Stimulated activated CD8-positive, alpha-beta memory T cell treated with anti-CD3 and anti-CD28 coated beads, Interleukin-12 subunit alpha, Interleukin-12 subunit beta, amount 100 ng/mL, for 24 hours (primary cell): ENCODE results near the gene DLGAP4.
"Not testable (repeated sequence)": the region's sequence is repeated elsewhere in the genome, so short reads cannot be mapped to it uniquely, and the experiment has no call there.

Experiments used
- DNase-seq: peaks from one replicate; pipeline ENCODE4 v3.0.0-alpha.2; 2020; ENCODE audit errors: extremely low read depth

The DLGAP4 gene

DNA sequence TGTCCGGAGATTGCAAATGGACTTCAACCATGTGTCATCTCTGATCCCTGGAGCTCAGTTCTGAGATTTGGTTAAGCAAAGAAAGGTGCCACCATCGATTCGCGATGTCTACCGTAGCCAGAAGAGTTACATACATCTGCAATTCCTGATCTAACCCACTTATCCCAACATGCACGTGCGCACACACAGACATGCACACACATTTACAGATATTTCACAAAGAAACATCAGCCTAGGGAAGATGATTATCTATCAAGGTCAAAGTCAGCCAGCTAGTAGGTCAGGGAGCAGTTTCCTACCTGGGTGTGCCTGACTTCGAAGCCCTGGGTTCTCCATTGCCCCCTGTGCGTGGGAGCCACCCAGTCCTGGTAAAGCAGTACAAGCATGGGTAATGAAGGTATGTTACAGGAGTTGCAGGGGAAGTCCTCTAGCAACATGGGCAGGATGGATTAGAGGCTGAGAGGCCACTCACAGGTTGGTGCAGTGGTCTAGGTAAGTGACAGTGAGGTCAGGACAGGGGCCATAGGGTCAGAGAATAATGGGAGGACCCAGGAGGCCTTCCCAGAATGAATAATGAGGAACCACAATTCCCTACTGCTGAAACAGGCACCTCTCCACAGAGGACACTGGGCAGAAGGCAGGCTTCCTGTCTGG, 150.0 kb downstream of the DLGAP4 start:
- no peak for DNase-seq

DNA sequence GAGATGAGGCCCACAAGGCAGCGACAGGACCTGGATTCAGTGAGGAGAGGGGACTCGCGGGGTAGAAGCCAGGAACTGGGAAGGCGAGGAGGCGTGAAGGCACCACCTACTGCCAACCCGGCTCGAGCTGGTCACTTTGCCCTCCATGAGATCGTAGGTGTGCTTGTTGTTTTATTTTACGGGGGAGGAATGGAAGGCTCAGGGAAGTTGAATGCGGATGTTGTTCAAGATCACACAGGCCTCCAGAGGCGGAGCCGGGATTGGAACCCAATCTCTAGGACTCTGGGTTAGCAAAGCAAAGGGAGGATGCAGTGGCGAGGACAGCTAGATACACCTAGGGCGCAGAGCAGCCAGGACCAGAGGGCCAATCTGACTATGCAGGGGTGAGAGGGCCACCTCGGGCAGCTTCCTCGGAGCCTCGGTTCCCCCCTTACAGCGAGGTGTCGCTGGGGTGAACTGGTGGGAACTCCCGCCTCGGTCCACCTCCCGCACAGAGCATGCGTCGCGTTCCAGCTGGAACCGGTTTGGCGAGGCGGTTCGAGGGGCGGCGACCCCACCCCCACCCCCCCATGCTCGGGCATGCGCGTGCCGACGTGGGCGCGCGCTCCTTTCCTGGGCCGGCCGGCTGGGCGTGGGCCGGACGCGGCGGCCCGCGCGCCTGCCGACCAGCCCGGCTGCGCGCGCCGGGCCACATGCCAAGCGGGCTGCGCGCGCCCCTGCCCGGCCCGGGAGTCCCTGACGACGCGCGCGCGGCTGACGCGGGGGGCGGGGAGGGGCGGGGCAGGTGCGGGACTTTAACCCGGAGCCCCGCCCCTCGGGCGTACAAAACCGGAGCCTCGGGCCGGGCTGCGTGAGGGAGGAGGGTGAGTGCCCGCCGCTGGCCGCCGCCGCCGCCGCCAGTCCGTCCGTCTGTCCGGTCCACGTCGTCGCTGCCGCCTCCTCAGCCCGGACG, 154.8 kb downstream of the DLGAP4 start:
- peak; percentile 80 for DNase-seq

DNA sequence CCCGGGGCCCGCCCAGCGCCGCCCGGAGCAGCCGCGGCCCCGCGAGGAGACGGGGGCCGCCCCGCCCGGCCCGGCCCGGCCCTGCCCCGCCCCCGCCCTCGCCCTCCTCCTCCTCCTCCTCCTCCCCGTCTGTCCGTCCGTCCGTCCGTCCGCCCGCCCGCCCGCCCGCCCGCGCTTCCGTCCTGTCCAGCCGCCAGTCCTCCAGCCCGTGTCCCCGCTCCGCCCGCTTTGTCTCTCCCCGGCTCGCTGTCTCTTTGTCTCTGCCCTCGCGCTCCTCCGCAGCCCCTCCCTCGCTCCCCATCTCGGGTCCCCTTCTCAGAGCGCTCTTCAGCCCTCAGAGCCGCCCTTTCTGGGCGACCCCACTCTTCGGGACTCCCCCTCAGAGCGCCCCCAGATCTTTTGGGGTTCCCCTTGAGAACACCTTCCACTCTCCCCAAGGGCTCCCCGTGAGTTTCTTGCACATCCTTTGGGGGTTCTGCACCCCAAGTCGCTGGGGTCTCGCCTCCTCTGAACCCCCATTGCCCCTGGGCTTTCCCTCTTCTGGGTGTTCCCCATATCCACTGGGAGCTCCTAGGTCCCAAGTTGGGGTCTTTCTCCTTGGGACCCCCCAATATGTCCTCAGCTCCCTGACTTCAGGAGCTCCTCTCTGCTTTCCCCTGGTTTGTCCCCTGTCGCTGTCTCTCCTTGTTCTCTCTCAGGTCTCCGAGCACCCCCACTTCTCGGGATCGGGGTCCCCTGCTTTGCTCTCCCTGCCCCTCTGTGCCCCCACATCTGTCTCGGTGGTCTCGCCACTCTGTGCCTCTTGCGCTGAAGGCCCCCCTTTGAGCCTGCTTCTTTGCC, 155.7 kb downstream of the DLGAP4 start:
- no peak for DNase-seq

DNA sequence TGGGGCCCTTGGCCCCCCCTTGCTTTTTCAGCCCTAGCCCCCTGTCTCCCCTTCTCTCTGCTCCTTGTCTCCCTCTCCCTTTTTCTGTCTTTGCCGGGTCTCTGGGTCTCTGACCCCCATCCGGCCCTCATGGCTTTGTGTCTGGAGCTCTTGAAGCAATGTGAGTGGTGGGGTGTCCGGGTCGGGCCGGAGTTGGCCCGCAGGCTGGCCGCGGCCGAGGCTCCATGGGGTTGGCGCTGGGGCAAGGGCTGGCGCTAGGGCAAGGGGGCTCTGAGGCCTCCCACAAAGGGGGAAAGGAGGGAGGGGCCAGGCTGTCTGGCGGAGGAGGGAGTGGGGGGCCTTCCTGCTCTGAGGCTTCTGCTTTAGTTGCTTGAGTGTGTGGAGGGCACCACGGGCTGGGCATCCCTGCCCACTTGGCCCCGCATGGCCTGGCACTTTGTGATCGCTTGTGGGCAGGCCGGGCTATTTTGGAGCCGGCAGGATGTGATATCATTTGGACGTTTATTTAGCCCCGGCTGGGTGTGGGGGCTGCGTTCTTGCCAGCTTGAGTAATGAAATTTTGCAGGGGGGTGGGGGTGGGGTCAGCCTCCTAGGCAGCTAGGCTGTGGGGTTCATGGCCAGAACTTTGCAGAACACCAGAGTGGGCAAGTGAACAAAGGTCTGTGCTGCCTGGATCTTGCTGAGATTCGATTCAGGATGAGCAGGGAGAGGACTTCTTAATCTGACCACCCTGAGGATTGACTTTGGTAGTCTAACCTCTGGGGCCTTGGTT, 156.5 kb downstream of the DLGAP4 start:
- no peak for DNase-seq

DNA sequence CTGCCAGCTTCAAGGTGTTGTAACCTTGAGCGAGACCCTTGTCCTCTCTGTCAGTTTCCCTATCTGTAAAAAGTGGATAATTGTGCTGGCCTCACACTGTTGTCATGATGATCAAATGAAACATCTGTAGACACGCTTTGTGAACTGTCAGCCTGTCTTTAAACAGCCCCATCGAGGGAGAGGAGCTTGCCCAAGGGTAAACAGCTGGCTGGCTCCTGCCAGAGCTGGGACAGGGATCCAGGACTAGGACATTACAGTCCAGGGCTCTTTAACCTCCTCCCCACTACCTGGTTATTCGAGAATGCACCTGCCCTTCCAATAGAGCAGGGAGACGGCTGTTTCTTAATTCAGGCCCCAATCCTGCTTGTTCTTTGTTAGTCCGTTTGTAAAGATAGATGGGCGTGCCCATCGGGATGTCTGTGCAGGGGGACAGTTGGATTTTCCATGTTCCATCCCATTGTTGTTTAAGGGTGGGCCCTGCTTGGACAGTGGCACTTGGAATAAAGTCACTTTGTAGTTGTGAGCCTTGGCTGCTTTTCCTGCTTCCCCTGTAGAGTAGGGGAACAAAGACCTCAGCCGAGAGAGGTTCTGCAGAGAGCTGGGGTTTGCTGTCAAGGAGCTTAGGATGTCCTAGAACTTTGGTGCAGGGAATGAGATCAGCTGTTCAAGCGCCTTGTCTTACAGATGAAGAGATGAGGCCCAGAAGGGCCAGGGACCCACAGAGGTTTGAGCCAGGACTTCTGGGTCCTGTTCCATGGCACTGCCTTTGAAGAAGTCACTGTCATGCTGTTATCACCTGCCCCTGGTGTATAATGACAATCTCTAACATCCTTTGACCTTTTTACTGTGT, 157.3 kb downstream of the DLGAP4 start:
- DNase-seq: no peak

DNA sequence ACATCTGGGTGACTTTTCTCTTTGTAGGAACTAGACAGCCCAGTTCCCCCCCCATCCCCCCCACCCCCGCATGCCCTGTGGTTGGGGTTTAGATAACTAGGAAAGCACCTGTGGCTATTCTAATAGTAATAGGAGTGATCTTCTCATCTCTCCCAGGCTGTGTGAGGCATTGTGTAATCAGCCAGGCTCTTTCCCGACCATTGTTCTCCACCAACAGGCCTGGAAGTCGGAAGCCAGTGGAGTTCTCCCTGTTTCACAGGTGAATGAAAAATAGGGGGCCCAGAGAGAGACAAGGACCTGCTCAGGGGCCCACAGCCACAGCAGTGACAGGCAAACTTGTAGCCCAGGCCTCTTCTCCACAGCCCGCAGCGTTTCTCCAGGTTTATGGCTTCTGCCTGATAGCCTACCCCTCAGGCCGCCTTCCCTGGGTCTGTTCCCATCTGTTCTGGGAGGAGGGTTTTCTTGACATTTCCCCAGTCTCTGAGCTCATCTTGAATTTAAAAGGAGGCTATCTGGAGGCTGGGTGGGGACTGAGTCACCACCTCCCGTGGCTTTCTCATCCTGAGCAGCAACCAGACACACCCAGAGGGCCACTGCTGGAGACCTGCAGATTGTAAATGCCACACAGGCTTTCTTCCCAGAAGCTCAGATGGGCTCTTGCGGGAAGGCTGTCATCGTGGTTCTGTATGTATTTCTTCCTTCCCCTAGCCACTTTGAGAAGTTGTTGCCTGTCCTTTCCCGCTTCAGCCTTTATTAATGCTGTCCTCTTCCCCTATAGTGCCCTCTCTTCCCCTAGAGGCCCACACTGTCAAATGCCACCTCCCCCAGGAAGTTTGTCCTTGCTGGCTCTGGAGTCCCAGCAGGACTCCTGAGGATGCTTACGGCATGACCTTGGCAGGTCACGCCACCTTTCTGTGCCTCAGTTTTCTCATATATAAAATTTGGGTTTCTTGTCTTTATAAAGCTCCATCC, 159.3 kb downstream of the DLGAP4 start:
- DNase-seq: no peak

DNA sequence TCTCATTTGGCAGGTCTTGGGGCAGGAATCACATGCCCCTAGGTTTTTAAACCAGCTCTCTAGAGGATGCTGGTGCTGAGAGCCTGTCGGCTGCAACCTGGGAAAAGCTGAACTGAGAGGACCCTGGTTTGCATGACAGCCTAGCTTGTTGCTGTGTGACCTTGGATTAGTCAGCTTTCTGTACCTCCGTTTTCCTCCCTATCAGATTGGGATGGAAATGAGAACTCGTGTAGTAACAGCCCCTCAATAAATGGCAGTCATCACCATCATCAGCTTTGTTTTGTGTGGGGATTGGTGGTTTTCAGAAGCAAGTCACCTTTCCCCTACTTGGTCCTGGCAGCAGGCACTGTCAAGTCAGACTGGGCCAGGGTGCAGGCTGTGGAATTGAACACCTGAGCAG, 159.9 kb downstream of the DLGAP4 start:
- no peak for DNase-seq

DNA sequence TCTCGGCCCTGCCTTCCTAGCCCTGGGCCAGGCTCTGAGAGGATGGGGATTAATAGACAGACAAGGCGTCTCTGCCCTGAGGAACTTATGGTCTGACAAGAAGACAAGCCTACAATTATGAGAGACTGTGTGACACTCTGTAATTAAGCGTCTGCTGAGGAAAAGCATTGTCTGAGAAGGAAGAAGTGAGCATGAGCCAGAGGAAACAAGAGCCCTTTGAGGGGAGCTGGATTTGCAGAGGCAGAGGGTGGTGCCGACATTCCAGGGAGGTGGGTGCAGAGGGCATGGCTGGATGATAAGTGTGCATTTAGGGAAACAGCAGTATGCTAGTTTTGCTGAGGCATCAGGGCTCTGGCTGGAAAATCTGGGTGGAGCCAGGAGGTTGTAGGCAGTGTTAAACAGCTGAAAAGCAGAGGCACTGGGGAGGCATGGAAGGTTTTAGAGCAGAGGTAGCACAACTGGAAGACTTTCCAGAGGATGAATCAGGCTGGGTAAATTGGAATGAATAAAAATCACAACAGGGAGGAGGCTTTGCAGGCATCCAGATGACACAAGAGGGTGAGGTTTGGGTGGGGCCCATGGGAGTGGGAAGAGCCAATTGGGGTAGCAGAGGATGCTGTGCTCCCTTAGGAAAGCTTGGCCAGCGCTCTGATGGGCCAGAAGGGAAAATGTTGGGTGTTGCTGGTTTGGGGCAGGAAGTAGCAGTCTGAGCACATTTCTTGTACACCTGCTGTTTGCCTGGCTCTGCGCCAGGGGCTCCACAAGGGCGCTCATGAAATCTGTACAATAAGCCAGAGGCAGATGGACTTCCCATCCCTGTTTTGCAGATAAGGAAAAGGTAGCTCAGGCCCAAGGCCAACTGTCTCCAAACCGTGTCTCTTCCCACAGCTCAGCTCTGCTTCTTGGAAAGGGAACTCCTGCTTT, 161.2 kb downstream of the DLGAP4 start:
- DNase-seq: no peak

DNA sequence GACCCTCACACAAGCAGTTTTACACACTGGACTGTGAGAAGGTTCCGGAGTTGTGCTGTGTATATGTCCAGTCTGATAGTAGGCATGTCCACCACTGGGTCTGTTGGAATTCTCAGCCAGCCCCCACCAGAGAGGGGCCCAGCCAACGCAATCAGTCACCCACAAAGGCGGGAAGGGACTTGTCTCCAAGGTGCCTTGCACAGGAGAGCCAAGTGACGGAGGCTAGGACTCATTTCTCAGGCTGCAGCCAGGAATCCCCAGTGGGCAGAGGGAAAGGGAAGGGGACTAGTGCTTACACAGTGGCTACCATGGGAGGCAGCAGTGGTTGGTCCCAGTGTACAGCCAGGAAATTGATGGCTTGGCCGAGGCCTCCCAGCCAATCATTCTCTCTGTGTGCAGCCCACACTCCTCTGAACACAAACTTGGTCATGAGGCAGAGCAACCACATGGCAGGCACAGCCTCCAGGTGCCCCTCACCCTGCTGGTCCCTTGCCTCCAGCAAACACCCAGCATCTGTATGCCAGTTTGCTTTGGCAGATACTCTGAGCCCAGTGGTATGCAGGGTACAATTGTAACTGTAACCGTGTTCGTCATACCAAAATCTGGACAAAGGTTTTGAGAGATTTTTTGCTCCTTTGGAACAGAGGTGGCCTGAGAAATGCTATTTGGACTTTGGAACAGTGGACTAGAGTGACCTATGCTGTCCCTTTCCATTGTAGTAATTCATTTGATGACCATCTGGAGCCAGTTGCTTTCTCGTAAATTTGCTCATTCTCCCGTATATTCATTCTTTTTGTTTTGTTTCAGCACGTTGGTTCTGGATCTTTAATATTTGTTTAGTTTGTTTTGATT, 162.2 kb downstream of the DLGAP4 start:
- DNase-seq: no peak

DNA sequence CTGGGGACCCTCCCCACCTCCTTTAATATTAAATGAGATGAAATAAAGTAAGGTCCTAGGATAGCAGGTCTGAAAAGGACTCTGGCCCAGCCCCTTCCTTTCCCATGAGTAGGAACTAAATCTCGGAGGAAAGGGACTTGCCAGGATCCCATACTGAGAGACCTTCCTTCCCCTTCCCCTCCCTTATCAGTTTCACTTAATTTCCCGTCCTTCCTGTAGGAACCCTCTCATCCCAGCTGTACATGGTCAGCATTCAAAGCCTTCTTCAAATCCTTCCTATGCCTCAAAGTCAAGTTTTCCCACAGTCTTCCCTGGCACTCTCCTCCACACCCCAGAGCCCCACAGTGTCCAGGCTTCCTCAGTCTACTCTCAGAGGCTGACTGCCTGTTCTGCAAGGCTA, 163.8 kb downstream of the DLGAP4 start:
- no peak for DNase-seq

DNA sequence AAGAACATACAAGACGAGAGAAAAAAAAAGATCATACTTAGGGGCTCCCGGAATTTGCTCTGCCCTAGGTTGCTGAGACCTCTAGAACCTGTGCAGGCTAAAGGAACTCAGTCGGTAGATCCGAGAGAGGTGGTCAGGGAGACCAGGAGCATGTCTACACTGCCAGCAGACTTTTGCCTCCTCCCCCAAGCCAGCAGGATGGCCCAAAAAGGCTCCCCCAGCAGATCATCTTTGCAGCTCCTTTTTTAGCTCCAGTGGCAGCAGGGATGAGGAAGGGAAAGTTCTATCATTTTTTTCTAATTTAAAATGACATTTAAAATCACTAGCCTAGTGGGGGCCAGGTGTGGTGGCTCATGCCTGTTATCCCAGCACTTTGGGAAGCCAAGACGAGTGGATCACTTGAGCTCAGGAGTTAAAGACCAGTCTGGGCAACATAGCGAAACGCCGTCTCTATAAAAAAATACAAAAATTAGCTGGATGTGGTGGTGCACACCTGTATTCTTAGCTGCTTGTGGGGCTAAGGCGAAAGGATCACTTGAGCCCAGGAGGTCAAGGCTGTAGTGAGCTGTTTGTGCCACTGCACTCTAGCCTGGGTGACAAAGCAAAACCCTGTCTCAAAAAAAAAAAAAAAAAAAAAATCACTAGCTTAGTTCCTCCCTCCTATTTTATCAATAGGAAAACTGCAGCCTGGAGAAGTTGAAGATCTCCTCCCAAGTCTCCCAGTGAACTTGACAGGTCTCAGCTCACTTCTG, 165.9 kb downstream of the DLGAP4 start:
- no peak for DNase-seq

DNA sequence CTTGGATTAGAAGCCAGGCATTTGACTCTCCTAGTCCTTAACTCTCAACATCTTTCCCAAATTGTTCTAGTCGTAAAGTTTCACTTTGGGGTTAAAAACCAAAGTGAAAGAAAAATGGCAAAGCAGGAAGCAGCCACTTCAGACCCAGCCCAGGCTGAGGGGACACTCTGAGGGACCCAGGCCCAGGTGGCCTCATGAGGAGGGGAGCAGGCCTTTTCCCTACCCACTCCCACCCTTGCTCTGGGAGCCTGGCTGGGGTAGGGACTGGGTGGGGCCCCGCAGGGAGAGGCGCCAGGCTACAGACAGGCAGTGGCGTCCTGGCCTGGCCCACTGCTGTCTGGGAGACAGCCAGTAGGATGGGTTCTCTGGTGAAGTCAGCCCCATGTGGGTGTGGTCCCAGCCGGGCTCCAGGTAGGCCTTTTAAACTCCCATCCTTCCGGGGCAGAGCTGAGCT, 166.5 kb downstream of the DLGAP4 start:
- DNase-seq: no peak

DNA sequence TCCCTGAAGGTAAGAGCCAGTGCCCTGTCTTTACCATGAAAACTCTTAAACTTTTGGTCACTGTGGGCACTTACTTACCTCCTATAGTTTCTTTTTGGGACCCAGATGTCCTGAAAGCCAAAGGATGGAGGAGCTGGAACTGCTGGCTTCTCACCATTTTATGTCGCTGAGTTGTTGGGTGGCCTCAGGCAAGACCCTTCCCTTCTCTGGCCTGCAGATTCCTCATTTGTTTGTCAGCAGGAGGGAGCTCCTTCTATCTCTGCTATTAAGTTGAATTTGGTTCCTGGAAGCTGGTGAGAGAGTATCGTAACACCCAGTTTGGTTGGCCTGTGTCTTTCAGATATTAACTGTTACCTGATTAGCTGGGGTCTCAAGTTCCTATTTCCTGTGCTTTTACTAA, 167.0 kb downstream of the DLGAP4 start:
- DNase-seq: no peak

DNA sequence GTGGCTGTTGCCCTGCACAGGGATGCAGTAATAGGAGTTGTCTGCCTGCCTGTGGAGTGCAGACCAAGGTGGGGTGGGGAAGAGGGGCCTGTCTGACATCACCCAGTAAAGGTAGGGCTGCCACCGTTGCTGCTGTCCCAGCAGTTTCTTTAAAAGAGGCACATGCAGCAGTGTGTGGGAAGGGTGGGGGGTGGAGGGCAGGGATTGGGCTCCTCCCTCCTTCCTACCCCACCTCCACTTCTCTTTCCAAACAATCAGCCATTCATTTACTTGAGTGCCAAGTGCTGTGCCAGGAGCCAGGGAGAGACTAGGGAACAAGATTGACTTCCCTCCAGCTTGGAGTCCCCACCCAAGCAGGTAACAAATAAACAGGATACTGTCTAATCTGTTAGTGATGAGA, 168.4 kb downstream of the DLGAP4 start:
- DNase-seq: no peak

DNA sequence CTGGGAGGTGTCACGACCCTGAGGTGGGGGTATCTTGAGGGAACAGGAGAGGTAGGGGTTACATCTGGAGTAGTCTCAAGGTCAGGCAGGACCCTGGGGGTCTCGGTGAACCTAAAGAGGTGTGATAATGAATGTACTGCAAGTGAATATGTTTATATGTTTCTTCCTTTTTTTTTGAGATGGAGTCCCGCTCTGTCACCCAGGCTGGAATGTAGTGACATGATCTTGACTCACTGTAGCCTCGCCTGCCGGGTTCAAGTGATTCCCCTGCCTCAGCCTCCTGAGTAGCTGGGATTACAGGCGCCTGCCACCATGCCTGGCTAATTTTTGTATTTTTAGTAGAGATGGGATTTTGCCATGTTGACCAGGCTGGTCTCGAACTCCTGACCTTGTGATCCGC, 168.9 kb downstream of the DLGAP4 start:
- DNase-seq: not testable (repeated sequence)

DNA sequence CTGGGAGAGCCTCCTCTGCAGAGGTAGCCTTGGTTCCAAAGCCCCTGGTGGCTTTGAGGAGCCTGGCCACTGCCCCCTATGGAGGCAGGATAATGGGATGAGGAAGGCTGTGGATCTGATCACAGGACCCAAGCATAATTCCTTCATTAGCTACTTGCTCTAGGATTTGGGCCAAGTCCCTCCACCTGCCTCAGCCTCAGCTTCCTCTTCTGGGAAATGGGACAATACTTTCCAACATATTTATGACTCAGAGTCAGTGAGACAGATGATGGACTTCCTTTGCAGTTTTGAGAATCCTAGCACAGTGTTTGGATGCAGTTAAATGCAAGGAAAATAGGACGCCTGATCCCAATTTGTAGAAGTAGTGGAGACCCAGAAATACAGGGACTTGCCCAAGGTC, 171.3 kb downstream of the DLGAP4 start:
- no peak for DNase-seq
